Activated CD4-positive, alpha-beta T cell treated with anti-CD3 and anti-CD28 coated beads, Interleukin-2, amount 10 ng/mL, durations not matched to agents 24 days and 14 days (primary cell): ENCODE data around the gene PMM2. TPM values are rescaled to one million over a fixed set of nuclear protein-coding genes. Genes with fewer than 3 reads are reported as not detected.
A peak's percentile ranks its signal among the peaks of the same experiment; 100 is the strongest.

ENCODE experiments used
- DNase-seq: peaks from one replicate; pipeline ENCODE4 v3.0.0; 2022
- H3K27ac Mint-ChIP-seq: one replicate; pipeline ENCODE4 v1.8.0; 2022; ENCODE audit warnings: mild to moderate bottlenecking, mixed read lengths
- H3K27me3 Mint-ChIP-seq: one replicate; pipeline ENCODE4 v1.8.0; 2022; ENCODE audit warnings: mixed read lengths
- H3K36me3 Mint-ChIP-seq: one replicate; pipeline ENCODE4 v1.8.0; 2022; ENCODE audit warnings: low read depth, mild to moderate bottlenecking, mixed read lengths
- H3K4me1 Mint-ChIP-seq: one replicate; pipeline ENCODE4 v1.8.0; 2021; ENCODE audit warnings: mixed read lengths
- H3K4me3 Mint-ChIP-seq: one replicate; pipeline ENCODE4 v1.8.0; 2022; ENCODE audit warnings: mild to moderate bottlenecking, moderate library complexity, mixed read lengths
- H3K9me3 Mint-ChIP-seq: one replicate; pipeline ENCODE4 v1.8.0; 2021; ENCODE audit warnings: mixed read lengths
- intact Hi-C: fragments of 100-400 bp; cut with micrococcal nuclease; formaldehyde crosslinking; loops from one replicate; pipeline ENCODE4 v1.15.1; 2023
- total RNA-seq: library from RNA; stranded (reverse); gene quantifications from 2 replicates; pipeline ENCODE4 v1.2.3, GENCODE V29; 2022

PMM2 gene
- total RNA-seq, 1 donor from 2014 or later = 74.1 TPM

DNA sequence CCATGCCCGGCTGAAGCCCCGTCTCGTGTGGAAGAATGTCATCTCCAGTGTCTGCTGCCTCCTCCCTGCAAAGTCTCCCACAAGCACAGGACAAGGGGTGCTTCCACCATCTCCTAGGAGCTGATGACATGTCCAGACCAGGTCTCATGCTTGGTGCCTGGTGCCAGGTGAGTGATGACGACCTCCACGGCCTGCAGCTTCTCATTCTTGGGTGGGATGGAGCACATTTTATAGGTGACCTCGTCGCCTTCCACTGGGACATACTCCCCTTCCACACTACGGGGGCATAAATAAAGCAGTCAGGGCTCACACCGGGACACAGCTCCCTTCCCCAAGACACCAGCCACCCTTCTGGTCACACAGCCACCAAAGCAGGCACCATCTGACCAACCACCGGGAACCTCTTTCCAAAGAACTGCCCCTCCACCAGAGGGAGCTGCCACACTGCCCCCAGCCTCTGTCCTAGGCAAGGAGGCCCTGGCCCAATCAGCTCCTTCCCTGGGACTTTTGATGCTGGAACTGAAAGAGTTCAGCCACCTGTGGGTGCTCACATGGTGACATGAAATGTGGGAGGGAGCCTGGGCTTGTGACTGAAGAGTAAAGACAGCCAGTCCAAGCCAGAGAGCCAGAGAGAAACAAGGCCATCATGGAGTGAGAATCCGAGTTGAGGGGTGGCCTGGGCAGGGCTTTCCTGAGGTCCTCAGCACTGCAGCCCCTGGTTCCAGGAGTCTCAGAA is 57.6 kb downstream of the PMM2 start:
- peak overlapping the region; percentile 61 for H3K27ac Mint-ChIP-seq
- DNase-seq = no peak
- H3K4me3 Mint-ChIP-seq = no peak overlapping the region
- H3K9me3 Mint-ChIP-seq = no peaks in the 10 kb centered on the region
- intact Hi-C loops = no loop called here
- no peaks in the 10 kb centered on the region for H3K27me3 Mint-ChIP-seq
- H3K36me3 Mint-ChIP-seq = peaks cover 56% of the 10 kb centered on the region
- peaks cover 28% of the 10 kb centered on the region for H3K4me1 Mint-ChIP-seq

DNA sequence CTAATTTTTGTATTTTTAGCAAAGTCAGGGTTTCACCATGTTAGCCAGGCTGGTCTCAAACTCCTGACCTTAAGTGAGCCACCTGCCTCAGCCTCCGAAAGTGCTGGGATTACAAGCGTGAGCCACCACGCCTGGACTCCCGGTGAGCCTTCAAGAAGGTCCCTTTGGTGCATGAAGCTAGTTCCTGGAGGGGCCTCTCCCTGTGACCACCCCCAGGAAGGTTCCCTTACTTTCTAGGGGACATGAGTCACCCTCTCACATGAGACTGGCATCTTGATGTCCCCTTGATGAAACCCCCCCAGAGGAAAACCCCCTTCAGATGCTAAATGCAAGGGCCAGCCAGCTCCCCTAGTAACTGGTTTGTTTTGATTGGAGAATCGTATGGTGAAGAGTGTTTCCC is 58.3 kb downstream of the PMM2 start:
- peak overlapping the region; percentile 10 for H3K27ac Mint-ChIP-seq
- H3K4me1 Mint-ChIP-seq = peaks cover 21% of the 10 kb centered on the region
- H3K4me3 Mint-ChIP-seq = no peak overlapping the region
- intact Hi-C loops = no loop called here
- no peak for DNase-seq
- H3K9me3 Mint-ChIP-seq = no peaks in the 10 kb centered on the region
- H3K36me3 Mint-ChIP-seq = peaks cover 50% of the 10 kb centered on the region
- no peaks in the 10 kb centered on the region for H3K27me3 Mint-ChIP-seq

DNA sequence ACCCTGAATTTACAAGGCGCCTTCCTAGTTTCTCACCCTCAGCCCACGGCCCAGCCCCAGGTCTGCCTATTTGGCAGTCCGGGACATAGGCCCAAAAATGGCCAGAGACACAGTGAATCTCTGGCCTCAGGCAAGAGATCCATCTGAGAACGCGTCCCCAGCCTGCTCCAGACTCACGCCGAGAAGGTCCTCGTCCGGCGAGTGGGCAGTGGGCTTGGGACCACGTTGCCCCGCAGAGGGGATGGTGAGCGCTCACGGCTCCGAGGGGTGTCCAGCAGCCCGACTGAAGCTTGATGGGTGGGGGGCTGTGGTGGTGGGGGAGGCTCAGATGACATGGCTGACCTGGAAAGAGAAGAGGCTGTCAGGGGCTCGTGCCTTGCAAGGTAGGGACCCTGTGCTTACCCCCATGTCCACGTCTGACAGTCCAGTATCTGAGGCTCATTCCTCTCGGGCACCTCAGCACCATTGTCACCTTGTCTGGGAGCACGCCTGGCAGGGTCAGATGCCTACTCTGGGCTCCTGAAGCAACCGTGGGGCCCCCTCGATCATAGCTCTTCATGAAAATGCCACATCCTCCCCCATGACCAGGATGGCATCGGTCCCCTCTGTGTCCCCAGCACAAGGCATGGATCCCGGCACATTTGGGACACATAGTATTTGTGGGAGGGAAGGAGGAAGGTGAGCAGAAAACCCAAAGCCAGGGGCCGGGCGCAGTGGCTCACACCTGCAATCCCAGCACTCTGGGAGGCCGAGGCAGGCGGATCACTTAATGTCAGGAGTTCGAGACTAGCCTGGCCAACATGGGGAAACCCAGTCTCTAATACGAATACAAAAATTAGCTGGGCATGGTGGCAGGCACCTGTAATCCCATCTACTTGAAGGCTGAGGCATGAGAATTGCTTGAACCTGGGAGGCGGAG is 61.6 kb downstream of the PMM2 start:
- intact Hi-C loops = no loop called here
- Mint-ChIP-seq H3K4me3 (no peak overlapping the region), H3K27me3 (no peaks in the 10 kb centered on the region), H3K36me3 (peaks cover 38% of the 10 kb centered on the region), H3K9me3 (no peaks in the 10 kb centered on the region), H3K27ac (no peak overlapping the region), H3K4me1 (peaks cover 19% of the 10 kb centered on the region)
- no peak for DNase-seq

DNA sequence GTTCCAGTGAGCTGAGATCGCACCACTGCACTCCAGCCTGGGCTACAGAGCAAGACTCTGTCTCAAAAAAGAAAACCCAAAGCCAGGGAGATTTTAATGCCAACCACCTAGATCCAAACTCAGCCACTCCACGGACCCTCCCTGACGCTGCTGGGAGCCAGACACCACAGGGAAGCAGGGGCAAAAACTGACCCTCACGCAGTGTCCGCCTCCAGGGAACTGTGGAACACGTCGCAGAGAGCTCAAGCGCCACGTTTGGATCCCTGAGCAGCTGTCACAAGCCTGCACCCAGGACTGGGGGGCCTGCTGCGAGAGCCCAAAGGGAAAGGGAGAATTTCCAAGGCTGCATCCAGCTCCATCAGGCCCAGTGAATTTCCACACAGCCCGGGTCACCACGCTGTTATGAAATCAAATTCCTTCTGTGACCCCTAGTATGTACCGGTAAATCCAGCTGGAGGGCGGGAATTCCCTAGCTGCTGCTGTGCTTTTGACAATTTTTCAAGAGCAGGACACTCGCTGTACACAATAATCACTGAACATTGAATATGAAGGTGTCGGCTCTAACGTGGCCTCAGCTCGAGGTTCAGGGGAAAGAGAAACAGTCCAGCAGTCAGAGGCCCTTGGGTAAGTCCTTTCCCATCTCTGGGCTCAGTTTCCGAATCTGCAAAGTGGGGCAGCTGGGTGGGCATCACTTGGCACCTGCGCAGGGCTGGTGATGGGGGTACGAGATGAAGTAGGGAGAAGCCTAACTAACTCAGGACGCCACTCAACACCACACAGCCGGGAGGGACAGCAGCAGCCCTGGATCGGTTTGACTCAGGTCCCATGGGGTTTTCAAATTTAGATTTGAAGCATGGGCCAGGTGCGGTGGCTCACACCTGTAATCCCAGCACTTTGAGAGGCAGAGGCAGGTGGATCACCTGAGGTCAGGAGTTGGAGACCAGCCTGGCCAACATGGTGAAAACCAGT is 62.6 kb downstream of the PMM2 start:
- Mint-ChIP-seq H3K4me3 (no peak overlapping the region), H3K27ac (no peak overlapping the region), H3K27me3 (no peaks in the 10 kb centered on the region), H3K9me3 (no peaks in the 10 kb centered on the region), H3K36me3 (peaks cover 35% of the 10 kb centered on the region), H3K4me1 (peaks cover 23% of the 10 kb centered on the region)
- DNase-seq = no peak
- intact Hi-C loops = no loop called here

DNA sequence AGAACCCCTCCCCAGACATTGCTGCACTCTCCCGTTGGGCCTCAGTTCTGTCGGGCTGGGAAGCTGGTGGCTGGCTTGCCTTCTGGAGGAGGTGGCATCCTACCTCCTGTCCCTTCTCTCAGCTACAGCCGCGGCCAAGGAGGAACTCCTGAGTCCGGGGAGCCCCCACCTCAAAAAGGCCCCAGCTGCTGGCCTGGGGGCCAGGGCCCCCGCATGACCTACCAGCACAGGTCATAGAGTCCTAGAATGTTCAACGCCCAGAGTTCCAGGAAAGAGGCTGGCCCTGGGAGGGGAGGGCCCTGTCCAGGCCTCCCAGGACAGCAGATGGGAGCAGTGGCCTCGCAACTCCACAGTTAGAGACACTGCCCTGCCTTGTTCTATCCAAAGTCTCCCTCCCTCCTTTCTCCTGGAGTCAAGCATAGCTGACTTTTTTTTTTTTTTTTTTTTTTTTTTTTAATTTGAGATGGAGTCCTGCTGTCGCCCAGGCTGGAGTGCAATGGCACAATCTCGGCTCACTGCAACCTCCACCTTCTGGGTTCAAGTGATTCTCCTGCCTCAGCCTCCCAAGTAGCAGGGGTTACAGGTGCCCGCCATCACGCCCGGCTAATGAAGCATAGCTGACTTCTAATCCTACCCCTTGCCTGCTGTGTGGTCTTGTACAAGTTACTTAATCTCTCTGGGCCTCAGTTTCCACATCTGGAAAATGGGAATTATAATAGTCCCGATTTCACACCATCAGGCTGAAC is 64.1 kb downstream of the PMM2 start:
- peaks cover 29% of the 10 kb centered on the region for H3K4me1 Mint-ChIP-seq
- no peak overlapping the region for H3K4me3 Mint-ChIP-seq
- intact Hi-C loops = no loop called here
- H3K9me3 Mint-ChIP-seq = no peaks in the 10 kb centered on the region
- H3K27me3 Mint-ChIP-seq = no peaks in the 10 kb centered on the region
- peaks cover 27% of the 10 kb centered on the region for H3K36me3 Mint-ChIP-seq
- DNase-seq = no peak
- no peak overlapping the region for H3K27ac Mint-ChIP-seq

DNA sequence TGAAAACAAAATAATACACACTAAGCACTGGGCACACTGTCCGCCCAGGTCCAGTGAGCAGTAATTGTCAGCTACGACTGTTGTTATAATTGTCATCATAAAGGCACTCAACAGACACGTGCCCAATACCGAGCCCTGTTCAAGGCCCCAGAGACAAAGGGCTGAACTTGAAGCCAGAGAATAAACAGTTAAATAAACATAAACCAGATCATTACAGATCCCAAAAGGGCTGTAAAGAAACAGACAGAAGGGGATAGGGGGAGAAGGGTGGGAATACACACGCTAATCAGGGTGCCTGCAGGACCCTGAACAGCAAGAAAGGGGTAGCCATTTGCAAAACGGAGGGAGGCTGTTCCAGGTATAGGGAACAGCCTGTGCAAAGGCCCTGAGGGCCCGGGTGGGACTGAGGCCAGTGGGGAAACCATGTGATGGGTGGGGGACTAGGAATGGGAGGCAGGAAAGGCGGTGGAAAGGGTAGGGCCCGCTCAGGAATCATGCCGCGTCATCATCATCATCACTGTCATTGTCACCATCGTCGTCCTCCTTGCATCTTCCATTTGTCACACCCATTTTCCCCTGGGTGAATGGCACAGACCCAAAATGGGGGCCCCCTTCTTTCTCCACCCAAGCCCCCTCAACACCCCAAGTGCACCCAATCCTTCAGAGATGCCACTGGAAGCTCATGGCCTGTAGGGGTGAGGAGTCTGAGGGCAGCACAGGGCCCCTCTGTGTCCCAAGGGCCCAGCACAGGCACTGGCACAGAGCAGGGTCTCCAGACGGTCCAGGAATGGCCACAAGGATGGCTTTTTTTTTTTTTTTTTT is 64.9 kb downstream of the PMM2 start:
- intact Hi-C loops = no loop called here
- H3K36me3 Mint-ChIP-seq = peaks cover 27% of the 10 kb centered on the region
- no peaks in the 10 kb centered on the region for H3K27me3 Mint-ChIP-seq
- peaks cover 35% of the 10 kb centered on the region for H3K4me1 Mint-ChIP-seq
- H3K9me3 Mint-ChIP-seq = no peaks in the 10 kb centered on the region
- no peak overlapping the region for H3K4me3 Mint-ChIP-seq
- H3K27ac Mint-ChIP-seq = no peak overlapping the region
- no peak for DNase-seq

DNA sequence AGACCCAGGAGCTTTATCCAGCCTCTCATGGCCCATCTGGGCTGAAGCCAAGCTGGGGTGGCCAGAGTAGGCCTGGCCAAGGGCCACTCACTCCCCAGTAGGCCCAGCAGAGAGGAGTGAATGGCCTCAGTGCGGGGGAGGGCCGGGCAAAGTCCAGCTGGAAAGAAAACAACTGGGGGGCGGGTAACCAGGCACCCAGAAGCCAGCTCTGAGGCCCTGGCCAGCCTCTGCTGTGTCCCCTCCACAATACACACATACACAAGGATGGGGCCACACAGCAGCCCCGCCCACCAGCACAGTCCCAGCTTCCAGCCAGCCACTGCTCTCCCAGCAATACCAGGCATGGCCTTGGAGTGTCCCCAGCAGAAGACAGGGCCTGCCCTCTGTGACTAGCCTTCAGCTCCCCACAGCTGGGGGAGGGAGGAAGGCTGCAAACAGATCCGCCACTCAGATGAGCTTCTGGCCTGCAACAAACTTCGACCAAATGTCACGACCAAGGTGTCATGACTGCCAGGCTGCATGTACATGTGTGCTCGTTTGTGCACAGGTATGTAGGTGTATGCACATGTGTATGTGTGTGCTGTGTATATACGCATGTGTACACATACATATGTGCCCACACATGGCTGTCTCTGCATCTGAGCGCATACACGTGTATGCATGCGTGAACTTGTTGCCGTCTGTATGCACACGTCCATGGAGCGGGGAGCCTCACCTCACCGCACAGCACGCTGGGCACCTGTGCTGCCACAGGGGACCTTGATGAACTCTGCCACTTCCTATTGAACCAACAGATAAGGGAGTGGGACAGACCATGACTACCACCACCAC is 66.2 kb downstream of the PMM2 start:
- Mint-ChIP-seq H3K4me3 (peak overlapping the region; percentile 10), H3K27ac (peak overlapping the region; percentile 63), H3K9me3 (no peaks in the 10 kb centered on the region), H3K36me3 (peaks cover 18% of the 10 kb centered on the region), H3K4me1 (peaks cover 32% of the 10 kb centered on the region), H3K27me3 (no peaks in the 10 kb centered on the region)
- DNase-seq = no peak
- intact Hi-C loops = no loop called here

DNA sequence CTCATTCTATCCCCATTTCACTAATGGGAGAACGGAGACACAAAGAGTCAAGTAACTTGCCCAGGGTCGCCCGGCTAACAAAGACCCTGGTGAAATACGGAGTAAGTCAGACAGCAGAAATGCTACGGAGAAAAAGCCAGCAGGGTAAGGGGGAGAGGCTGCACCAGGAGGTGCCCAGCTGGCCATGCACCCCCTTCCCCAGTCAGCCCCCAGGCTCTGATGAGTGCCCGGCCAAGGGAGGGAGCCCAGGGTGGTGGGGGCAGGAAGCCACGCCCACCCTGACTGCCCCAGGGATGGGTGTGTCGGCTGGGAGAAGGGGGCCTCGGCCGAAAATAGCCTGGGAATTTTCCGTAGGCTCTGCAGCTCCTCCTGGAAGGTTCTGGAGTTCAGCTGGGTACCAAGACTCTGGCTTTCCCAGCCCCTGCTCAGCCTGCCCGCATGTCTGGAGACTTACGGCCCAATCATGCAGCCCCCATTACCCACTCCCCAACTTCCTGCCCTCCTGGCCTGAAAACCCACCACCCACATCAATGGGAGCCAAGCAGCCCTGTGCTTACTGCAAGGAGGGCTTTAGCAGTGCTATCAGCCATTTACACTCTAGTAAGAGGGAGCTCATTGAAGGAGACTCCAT is 67.0 kb downstream of the PMM2 start:
- no peaks in the 10 kb centered on the region for H3K27me3 Mint-ChIP-seq
- intact Hi-C loops = loop anchor here (5.0 kb wide), 1 partner anchor 297 kb away; no protein-coding TSS in a partner anchor
- peak overlapping the region; percentile 63 for H3K27ac Mint-ChIP-seq
- peak overlapping the region; percentile 19 for H3K4me3 Mint-ChIP-seq
- peaks cover 16% of the 10 kb centered on the region for H3K36me3 Mint-ChIP-seq
- DNase-seq = no peak
- H3K9me3 Mint-ChIP-seq = no peaks in the 10 kb centered on the region
- H3K4me1 Mint-ChIP-seq = peaks cover 35% of the 10 kb centered on the region

DNA sequence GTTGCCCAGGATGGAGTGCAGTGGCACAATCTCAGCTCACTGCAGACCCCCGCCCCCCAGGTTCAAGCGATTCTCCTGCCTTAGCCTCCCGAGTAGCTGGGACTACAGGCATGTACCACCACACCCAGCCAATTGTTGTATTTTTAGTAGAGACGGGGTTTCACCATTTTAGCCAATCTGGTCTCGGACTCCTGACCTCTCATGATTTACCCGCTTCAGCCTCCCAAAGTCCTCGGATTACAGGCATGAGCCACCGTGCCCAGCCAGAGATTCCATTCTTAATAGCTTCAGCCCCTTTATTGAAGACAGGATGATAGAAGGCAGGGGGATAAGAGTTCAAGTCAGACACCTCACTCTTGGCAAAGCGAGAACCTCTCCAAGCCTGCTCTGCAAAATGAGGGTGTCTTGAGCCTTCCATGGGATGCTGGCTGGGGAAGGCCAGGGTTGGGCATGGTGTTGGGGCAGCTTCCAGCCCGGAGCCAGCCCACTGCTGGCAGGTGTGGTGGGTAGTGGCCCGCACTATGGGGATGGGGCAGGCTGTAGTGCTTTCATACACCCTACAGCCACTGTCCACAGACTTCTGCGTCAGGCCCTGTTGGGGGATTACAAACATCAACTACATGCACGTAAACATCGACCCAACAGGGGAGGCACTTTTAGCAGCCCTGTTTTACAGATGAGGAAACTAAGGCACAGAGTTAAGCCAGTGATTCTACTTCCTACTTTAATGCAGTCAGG is 67.7 kb downstream of the PMM2 start:
- Mint-ChIP-seq H3K27me3 (no peaks in the 10 kb centered on the region), H3K4me3 (peak overlapping the region; percentile 37), H3K36me3 (peaks cover 13% of the 10 kb centered on the region), H3K27ac (peak overlapping the region; percentile 54), H3K4me1 (peaks cover 35% of the 10 kb centered on the region), H3K9me3 (no peaks in the 10 kb centered on the region)
- no peak for DNase-seq
- intact Hi-C loops = loop anchor here (5.0 kb wide), 1 partner anchor 298 kb away; no protein-coding TSS in a partner anchor

DNA sequence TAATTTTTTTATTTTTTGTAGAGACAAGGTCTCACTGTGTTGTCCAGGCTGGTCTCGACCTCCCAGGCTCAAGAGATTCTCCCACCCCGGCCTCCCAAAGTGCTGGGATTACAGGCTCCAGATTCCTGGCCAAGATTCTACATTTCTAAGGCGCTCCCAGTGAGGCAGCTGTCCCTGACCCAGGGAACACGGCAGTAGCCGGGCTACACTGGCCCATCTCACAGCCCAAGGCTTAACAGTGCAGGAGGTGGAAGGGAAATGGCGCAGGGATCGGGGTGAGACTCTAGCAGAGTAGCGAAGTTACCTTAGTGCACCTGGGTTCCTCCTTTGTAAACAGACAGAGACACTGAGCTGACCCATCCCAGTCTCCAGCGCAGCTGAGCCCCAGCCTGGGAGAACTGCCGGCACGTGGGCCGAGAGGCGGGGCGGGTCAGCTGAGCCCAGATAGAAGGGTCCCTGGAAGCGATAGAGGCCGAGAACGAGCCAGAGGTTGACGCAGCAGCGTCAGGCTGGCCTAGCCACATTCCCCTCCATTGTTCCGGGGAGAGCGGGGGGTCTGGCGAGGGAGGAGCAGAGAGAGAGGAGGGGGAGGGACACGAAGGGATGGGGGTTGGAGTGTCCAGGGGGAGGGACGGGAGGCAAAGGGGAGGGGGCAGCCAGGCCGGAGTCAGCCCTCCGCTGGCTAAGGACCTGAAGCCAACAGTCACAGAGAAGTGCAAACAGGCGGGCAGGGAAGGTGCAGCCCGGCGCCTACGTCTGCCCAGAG is 68.7 kb downstream of the PMM2 start:
- peak overlapping the region; percentile 70 for H3K27ac Mint-ChIP-seq
- intact Hi-C loops = loop anchor here (5.0 kb wide), 1 partner anchor 299 kb away; no protein-coding TSS in a partner anchor
- no peak for DNase-seq
- no peaks in the 10 kb centered on the region for H3K9me3 Mint-ChIP-seq
- peak overlapping the region; percentile 85 for H3K4me3 Mint-ChIP-seq
- no peaks in the 10 kb centered on the region for H3K27me3 Mint-ChIP-seq
- H3K36me3 Mint-ChIP-seq = peaks cover 12% of the 10 kb centered on the region
- peaks cover 43% of the 10 kb centered on the region for H3K4me1 Mint-ChIP-seq
